Inflammatory macrophage treated with lipopolysaccharide for 4 hours (primary cell): ENCODE measurements around the gene GPC5.
"Not testable (repeated sequence)": the region's sequence is repeated elsewhere in the genome, so short reads cannot be mapped to it uniquely, and the experiment has no call there.

ENCODE experiments used
- DNase-seq: peaks from one replicate; pipeline ENCODE4 v3.0.0-alpha.2; 2020

GPC5 gene

GRCh38 chr13:91798338-91798737 is 399.9 kb downstream of the GPC5 start:
- not testable (repeated sequence) for DNase-seq

- not testable (repeated sequence) for DNase-seq
Observed at GRCh38 chr13:91801772-91802171, 403.4 kb downstream of the GPC5 start.

GRCh38 chr13:91802957-91803356 is 404.5 kb downstream of the GPC5 start:
- no peak for DNase-seq

GRCh38 chr13:91804724-91805123 is 406.3 kb downstream of the GPC5 start:
- DNase-seq: no peak

GRCh38 chr13:91805605-91806004 is 407.2 kb downstream of the GPC5 start:
- no peak for DNase-seq

GRCh38 chr13:91809161-91809560 is 410.7 kb downstream of the GPC5 start:
- DNase-seq: no peak

- no peak for DNase-seq
Observed at GRCh38 chr13:91813253-91813652, 414.8 kb downstream of the GPC5 start.

GRCh38 chr13:91816263-91816807 is 417.9 kb downstream of the GPC5 start:
- DNase-seq: no peak

GRCh38 chr13:91817250-91817649 is 418.8 kb downstream of the GPC5 start:
- DNase-seq: no peak

GRCh38 chr13:91824416-91824815 is 426.0 kb downstream of the GPC5 start:
- DNase-seq: no peak

- DNase-seq: no peak
Observed at GRCh38 chr13:91825516-91825915, 427.1 kb downstream of the GPC5 start.

GRCh38 chr13:91836553-91836952 is 438.1 kb downstream of the GPC5 start:
- DNase-seq: no peak

GRCh38 chr13:91845612-91846011 is 447.2 kb downstream of the GPC5 start:
- DNase-seq: no peak

- no peak for DNase-seq
Observed at GRCh38 chr13:91863699-91864098, 465.3 kb downstream of the GPC5 start.

GRCh38 chr13:91868351-91868750 is 469.9 kb downstream of the GPC5 start:
- no peak for DNase-seq

GRCh38 chr13:91878491-91878890 is 480.1 kb downstream of the GPC5 start:
- no peak for DNase-seq

- DNase-seq: no peak
Observed at GRCh38 chr13:91879360-91879759, 480.9 kb downstream of the GPC5 start.

GRCh38 chr13:91882918-91883317 is 484.5 kb downstream of the GPC5 start:
- no peak for DNase-seq

GRCh38 chr13:91889641-91890040 is 491.2 kb downstream of the GPC5 start:
- no peak for DNase-seq

GRCh38 chr13:91891141-91891540 is 492.7 kb downstream of the GPC5 start:
- no peak for DNase-seq

GRCh38 chr13:91893040-91893439 is 494.6 kb downstream of the GPC5 start:
- no peak for DNase-seq

GRCh38 chr13:91894316-91894715 is 495.9 kb downstream of the GPC5 start:
- DNase-seq: no peak

GRCh38 chr13:91896547-91896946 is 498.1 kb downstream of the GPC5 start:
- no peak for DNase-seq

- DNase-seq: not testable (repeated sequence)
Observed at GRCh38 chr13:91898986-91899385, 500.6 kb downstream of the GPC5 start.

- no peak for DNase-seq
Observed at GRCh38 chr13:91902291-91902690, 503.9 kb downstream of the GPC5 start.

GRCh38 chr13:91904005-91904404 is 505.6 kb downstream of the GPC5 start:
- no peak for DNase-seq
